ENCODE measurements around the gene CTU2. TPM values are rescaled to one million over a fixed set of nuclear protein-coding genes. Genes with fewer than 3 reads are reported as not detected.
A peak's percentile ranks its signal among the peaks of the same experiment; 100 is the strongest.

Gene CTU2
- total and polyA plus RNA-seq, 10 of the 15 experiments (the other 5 are each of a cell fraction or from before 2014, with no cell fraction given): 0.32 to 44.5 (median 18.2) TPM

DNA sequence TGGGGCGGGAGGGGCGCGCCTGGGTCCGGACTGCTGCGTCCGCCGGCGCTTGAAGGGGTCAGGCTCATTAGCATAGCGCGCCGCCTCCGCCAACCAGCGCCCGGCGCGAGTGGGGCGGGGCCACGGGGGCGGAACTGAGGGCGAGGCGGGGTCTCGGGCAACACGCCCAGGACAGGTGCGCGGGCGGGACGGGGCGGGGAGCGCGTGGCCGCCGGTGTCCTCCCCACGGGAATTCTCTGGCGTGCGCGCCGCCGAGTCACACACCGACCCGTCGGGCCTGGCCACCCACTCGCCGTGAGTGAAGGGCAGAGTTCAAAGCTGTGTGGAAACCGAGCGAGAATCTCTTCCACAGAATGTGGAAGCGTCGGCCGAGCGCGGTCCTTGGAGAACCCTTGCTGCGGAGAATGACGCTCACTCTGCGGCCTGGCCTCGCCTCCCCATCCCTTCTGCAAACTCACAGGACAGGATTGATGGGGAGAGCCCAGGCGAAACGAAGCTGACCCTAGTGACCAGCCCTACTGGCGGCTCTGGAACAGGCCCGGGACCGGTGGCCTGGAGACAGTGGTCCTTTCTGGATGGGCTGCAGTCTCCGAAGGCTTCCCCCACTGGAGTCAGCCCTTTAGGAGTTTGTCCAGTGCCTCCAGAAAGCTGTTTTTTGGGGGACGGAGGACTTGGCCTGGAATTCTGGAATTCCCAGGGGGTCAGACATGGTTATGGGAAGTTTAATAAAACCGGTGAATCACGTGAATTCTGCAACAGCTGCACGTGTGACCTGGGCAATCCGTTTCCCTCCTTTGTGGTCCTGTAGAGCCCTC lies 19.7 kb upstream of the CTU2 start, which contains the start of gene SNAI3 (continued):
- TF ChIP-seq MYC (IDR thresholded peaks at IDR 0.05; ENCODE audit: insufficient read depth, insufficient read length, insufficient replicate concordance, low read length, severe bottlenecking) (no peak), ZNF384 (IDR thresholded peaks at IDR 0.05; ENCODE audit: borderline replicate concordance, low read depth, low read length) (no peak), RCOR1 (conservative IDR thresholded peaks at IDR 0.05; ENCODE audit: low read depth, low read length) (no peak), SRF (IDR thresholded peaks at IDR 0.05; ENCODE audit: low read depth in 2 of 2, low read length in 2 of 2) (no peak), NR2C2 (IDR thresholded peaks at IDR 0.05; ENCODE audit: borderline replicate concordance, control insufficient read depth, insufficient read length, low read depth) (no peak), ZZZ3 (IDR thresholded peaks at IDR 0.05; ENCODE audit: control insufficient read depth, insufficient read length, low read depth) (no peak), SMARCA5 (IDR thresholded peaks at IDR 0.05) (no peak), ESRRA (IDR thresholded peaks at IDR 0.05; ENCODE audit: low read length) (no peak), MEF2B (IDR thresholded peaks at IDR 0.05; ENCODE audit: partially characterized antibody, poor library complexity, severe bottlenecking) (peak; percentile 59), NFYB (IDR thresholded peaks at IDR 0.05; ENCODE audit: insufficient read depth, low read depth, low read length) (peak; percentile 44; the same call in 1 of the 2 replicates), MXI1 (IDR thresholded peaks at IDR 0.05; ENCODE audit: low read depth, low read length) (0 out of 2 replicates have a peak, but pooled peaks have one; percentile 22), SPI1 (IDR thresholded peaks at IDR 0.05; ENCODE audit: borderline replicate concordance, insufficient read depth, low read depth, low read length) (peak; percentile 27; the same call in 1 of the 2 replicates), POLR2AphosphoS2 (IDR thresholded peaks at IDR 0.05; ENCODE audit: low read depth, low read length) (no peak), MYB (IDR thresholded peaks at IDR 0.05; ENCODE audit: borderline replicate concordance, low read depth, low read length) (no peak), FOS (IDR thresholded peaks at IDR 0.05; ENCODE audit: borderline replicate concordance, extremely low read depth, insufficient read length) (no peak), CBX3 (IDR thresholded peaks at IDR 0.05; ENCODE audit: borderline replicate concordance, low read depth) (no peak)
- TF ChIP-seq, protein P1, sequence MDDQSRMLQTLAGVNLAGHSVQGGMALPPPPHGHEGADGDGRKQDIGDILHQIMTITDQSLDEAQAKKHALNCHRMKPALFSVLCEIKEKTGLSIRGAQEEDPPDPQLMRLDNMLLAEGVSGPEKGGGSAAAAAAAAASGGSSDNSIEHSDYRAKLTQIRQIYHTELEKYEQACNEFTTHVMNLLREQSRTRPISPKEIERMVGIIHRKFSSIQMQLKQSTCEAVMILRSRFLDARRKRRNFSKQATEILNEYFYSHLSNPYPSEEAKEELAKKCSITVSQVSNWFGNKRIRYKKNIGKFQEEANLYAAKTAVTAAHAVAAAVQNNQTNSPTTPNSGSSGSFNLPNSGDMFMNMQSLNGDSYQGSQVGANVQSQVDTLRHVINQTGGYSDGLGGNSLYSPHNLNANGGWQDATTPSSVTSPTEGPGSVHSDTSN (IDR thresholded peaks at IDR 0.05; ENCODE audit: insufficient replicate concordance, low read depth, low read length): no peak
- TF ChIP-seq, protein P2, sequence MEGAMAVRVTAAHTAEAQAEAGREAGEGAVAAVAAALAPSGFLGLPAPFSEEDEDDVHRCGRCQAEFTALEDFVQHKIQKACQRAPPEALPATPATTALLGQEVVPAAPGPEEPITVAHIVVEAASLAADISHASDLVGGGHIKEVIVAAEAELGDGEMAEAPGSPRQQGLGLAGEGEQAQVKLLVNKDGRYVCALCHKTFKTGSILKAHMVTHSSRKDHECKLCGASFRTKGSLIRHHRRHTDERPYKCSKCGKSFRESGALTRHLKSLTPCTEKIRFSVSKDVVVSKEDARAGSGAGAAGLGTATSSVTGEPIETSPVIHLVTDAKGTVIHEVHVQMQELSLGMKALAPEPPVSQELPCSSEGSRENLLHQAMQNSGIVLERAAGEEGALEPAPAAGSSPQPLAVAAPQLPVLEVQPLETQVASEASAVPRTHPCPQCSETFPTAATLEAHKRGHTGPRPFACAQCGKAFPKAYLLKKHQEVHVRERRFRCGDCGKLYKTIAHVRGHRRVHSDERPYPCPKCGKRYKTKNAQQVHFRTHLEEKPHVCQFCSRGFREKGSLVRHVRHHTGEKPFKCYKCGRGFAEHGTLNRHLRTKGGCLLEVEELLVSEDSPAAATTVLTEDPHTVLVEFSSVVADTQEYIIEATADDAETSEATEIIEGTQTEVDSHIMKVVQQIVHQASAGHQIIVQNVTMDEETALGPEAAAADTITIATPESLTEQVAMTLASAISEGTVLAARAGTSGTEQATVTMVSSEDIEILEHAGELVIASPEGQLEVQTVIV (IDR thresholded peaks at IDR 0.05; ENCODE audit: borderline replicate concordance, partially characterized antibody): no peak
- TF ChIP-seq, protein P3, sequence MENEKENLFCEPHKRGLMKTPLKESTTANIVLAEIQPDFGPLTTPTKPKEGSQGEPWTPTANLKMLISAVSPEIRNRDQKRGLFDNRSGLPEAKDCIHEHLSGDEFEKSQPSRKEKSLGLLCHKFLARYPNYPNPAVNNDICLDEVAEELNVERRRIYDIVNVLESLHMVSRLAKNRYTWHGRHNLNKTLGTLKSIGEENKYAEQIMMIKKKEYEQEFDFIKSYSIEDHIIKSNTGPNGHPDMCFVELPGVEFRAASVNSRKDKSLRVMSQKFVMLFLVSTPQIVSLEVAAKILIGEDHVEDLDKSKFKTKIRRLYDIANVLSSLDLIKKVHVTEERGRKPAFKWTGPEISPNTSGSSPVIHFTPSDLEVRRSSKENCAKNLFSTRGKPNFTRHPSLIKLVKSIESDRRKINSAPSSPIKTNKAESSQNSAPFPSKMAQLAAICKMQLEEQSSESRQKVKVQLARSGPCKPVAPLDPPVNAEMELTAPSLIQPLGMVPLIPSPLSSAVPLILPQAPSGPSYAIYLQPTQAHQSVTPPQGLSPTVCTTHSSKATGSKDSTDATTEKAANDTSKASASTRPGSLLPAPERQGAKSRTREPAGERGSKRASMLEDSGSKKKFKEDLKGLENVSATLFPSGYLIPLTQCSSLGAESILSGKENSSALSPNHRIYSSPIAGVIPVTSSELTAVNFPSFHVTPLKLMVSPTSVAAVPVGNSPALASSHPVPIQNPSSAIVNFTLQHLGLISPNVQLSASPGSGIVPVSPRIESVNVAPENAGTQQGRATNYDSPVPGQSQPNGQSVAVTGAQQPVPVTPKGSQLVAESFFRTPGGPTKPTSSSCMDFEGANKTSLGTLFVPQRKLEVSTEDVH (IDR thresholded peaks at IDR 0.05; ENCODE audit: low read depth, partially characterized antibody): no peak
- TF ChIP-seq, protein P4, sequence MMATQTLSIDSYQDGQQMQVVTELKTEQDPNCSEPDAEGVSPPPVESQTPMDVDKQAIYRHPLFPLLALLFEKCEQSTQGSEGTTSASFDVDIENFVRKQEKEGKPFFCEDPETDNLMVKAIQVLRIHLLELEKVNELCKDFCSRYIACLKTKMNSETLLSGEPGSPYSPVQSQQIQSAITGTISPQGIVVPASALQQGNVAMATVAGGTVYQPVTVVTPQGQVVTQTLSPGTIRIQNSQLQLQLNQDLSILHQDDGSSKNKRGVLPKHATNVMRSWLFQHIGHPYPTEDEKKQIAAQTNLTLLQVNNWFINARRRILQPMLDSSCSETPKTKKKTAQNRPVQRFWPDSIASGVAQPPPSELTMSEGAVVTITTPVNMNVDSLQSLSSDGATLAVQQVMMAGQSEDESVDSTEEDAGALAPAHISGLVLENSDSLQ (IDR thresholded peaks at IDR 0.05): no peak

All from GM12878 (cell line).